ENCODE data around the gene GBP2.

GBP2 gene, protein sequence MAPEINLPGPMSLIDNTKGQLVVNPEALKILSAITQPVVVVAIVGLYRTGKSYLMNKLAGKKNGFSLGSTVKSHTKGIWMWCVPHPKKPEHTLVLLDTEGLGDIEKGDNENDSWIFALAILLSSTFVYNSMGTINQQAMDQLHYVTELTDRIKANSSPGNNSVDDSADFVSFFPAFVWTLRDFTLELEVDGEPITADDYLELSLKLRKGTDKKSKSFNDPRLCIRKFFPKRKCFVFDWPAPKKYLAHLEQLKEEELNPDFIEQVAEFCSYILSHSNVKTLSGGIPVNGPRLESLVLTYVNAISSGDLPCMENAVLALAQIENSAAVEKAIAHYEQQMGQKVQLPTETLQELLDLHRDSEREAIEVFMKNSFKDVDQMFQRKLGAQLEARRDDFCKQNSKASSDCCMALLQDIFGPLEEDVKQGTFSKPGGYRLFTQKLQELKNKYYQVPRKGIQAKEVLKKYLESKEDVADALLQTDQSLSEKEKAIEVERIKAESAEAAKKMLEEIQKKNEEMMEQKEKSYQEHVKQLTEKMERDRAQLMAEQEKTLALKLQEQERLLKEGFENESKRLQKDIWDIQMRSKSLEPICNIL

DNA sequence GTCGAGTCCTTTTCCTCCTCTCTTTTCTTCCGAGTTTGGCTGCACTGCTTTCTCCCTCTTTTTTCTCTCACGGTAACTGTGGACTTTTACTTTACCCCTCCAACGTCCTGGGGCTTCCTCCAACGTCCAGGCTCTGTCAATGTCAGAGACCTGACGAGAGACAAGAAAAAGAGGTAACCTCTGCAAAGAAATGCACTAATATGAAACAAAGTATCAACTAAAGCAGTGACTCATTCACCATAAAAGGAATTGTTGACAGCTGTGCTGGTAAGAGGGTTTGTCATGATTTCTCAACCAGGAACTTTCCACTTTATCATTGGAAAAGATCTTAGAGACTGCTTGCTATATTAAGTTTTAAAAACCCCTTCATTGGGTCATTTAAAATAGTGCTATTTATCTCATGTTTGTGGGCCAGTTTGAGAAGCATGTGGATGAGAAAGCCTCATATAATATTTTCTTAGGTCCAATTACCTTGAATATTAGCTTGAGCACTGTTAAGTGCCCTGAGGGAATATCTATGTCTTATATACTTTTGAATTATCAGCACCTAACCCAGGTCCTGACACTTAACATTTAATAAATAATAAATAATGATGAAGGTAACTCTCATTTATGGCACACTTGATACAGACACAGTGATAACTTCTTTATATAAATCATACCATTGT is at the start of gene GBP2:
Gene GBP2 (minus strand): TSS at position 202 of the 668 bp plus-strand sequence. CDS start 4,148 bp downstream, outside the sequence.
- peak; percentile 91 for ATAC-seq
- TF ChIP-seq, protein P1, sequence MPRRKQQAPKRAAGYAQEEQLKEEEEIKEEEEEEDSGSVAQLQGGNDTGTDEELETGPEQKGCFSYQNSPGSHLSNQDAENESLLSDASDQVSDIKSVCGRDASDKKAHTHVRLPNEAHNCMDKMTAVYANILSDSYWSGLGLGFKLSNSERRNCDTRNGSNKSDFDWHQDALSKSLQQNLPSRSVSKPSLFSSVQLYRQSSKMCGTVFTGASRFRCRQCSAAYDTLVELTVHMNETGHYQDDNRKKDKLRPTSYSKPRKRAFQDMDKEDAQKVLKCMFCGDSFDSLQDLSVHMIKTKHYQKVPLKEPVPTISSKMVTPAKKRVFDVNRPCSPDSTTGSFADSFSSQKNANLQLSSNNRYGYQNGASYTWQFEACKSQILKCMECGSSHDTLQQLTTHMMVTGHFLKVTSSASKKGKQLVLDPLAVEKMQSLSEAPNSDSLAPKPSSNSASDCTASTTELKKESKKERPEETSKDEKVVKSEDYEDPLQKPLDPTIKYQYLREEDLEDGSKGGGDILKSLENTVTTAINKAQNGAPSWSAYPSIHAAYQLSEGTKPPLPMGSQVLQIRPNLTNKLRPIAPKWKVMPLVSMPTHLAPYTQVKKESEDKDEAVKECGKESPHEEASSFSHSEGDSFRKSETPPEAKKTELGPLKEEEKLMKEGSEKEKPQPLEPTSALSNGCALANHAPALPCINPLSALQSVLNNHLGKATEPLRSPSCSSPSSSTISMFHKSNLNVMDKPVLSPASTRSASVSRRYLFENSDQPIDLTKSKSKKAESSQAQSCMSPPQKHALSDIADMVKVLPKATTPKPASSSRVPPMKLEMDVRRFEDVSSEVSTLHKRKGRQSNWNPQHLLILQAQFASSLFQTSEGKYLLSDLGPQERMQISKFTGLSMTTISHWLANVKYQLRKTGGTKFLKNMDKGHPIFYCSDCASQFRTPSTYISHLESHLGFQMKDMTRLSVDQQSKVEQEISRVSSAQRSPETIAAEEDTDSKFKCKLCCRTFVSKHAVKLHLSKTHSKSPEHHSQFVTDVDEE (CRISPR knock-in tag; IDR thresholded peaks at IDR 0.05) = no peak
- TF ChIP-seq ZNF8 (CRISPR knock-in tag; IDR thresholded peaks at IDR 0.05) = no peak
- no peak for TF ChIP-seq TCF4 (CRISPR knock-in tag; IDR thresholded peaks at IDR 0.05; ENCODE audit: borderline replicate concordance)
- TF ChIP-seq ESRRG (CRISPR knock-in tag; IDR thresholded peaks at IDR 0.05) = no peak
- TF ChIP-seq ZFP30 (CRISPR knock-in tag; IDR thresholded peaks at IDR 0.05) = peak; percentile 67
- no peak for TF ChIP-seq TOX (CRISPR knock-in tag; IDR thresholded peaks at IDR 0.05; ENCODE audit: borderline replicate concordance)
- TF ChIP-seq ISL1 (CRISPR knock-in tag; IDR thresholded peaks at IDR 0.05) = peak; percentile 63
- TF ChIP-seq, protein P2, sequence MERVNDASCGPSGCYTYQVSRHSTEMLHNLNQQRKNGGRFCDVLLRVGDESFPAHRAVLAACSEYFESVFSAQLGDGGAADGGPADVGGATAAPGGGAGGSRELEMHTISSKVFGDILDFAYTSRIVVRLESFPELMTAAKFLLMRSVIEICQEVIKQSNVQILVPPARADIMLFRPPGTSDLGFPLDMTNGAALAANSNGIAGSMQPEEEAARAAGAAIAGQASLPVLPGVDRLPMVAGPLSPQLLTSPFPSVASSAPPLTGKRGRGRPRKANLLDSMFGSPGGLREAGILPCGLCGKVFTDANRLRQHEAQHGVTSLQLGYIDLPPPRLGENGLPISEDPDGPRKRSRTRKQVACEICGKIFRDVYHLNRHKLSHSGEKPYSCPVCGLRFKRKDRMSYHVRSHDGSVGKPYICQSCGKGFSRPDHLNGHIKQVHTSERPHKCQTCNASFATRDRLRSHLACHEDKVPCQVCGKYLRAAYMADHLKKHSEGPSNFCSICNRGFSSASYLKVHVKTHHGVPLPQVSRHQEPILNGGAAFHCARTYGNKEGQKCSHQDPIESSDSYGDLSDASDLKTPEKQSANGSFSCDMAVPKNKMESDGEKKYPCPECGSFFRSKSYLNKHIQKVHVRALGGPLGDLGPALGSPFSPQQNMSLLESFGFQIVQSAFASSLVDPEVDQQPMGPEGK (CRISPR knock-in tag; IDR thresholded peaks at IDR 0.05; ENCODE audit: borderline replicate concordance) = no peak
- TF ChIP-seq CSDC2 (CRISPR knock-in tag; IDR thresholded peaks at IDR 0.05) = no peak
- no peak for TF ChIP-seq ZNF565 (CRISPR knock-in tag; conservative IDR thresholded peaks at IDR 0.05; ENCODE audit: low read depth)
- TF ChIP-seq SNAI2 (CRISPR knock-in tag; IDR thresholded peaks at IDR 0.05) = no peak

DNA sequence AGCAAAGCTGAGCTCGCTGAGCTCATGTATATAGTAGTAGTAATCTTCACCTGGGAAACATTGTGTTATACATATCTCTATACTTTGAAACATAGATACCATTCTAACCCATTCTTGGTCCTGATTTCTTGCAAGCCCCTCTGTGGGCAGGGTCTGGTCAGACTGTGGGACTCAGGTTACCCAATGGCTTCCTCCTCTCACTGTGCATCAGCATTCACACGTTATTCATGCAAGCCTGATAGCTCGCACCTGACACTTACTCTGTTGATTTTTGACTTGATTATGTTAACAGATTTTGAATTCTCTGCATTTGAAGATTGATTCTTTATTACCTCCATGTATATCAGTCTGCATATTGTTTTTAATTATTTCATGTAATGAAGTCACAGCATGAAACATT is 48.6 kb upstream of the GBP2 start:
- TF ChIP-seq, protein P3, sequence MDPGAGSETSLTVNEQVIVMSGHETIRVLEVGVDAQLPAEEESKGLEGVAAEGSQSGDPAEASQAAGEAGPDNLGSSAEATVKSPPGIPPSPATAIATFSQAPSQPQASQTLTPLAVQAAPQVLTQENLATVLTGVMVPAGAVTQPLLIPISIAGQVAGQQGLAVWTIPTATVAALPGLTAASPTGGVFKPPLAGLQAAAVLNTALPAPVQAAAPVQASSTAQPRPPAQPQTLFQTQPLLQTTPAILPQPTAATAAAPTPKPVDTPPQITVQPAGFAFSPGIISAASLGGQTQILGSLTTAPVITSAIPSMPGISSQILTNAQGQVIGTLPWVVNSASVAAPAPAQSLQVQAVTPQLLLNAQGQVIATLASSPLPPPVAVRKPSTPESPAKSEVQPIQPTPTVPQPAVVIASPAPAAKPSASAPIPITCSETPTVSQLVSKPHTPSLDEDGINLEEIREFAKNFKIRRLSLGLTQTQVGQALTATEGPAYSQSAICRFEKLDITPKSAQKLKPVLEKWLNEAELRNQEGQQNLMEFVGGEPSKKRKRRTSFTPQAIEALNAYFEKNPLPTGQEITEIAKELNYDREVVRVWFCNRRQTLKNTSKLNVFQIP (CRISPR knock-in tag; IDR thresholded peaks at IDR 0.05; ENCODE audit: borderline replicate concordance, low read depth) = no peak
- no peak for TF ChIP-seq ZFP3 (CRISPR knock-in tag; IDR thresholded peaks at IDR 0.05)

DNA sequence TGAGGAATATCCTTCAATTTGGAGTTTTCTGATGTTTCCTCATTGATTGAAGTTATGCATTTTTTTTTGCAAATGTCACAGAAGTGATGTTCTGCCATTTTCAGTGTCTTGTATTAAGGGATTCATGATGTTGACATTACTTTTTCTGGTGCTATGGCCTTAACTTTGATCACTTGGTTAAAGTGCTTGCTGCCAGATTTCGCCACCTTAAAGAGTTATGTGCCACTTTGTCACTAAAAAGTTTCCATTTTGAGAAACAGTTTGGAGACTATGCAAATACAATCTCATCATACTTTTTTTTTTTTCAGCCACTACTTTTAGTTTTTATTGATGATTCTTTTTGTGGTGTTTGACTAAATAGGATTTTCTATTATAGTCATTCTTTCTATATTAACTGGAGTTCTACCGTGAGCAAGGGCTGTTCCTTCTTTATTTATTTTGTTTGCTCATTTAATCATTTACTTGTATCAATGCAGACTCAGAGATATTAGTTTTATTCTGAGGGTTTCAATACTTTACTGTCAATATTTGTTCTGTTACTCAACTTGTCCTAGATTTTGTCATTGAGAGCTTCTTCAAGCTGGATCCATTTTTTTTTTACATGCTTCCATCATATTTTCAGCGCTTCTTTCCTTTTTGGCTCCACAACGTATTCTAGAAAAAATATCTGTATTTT is 46.7 kb upstream of the GBP2 start:
- ATAC-seq = no peak
- TF ChIP-seq TCF4 (CRISPR knock-in tag; IDR thresholded peaks at IDR 0.05; ENCODE audit: borderline replicate concordance) = no peak
- TF ChIP-seq ZC3H10 (CRISPR knock-in tag; IDR thresholded peaks at IDR 0.05) = no peak
- no peak for TF ChIP-seq PPARA (CRISPR knock-in tag; IDR thresholded peaks at IDR 0.05; ENCODE audit: borderline replicate concordance)
- no peak for TF ChIP-seq ZFP3 (CRISPR knock-in tag; IDR thresholded peaks at IDR 0.05)
- TF ChIP-seq ZNF8 (CRISPR knock-in tag; IDR thresholded peaks at IDR 0.05) = no peak
- TF ChIP-seq GLIS3 (CRISPR knock-in tag; IDR thresholded peaks at IDR 0.05) = no peak
- no peak for TF ChIP-seq TOX (CRISPR knock-in tag; IDR thresholded peaks at IDR 0.05; ENCODE audit: borderline replicate concordance)
- TF ChIP-seq, protein P1 (CRISPR knock-in tag; IDR thresholded peaks at IDR 0.05) = no peak
- TF ChIP-seq CSDC2 (CRISPR knock-in tag; IDR thresholded peaks at IDR 0.05) = no peak
- no peak for TF ChIP-seq RARB (CRISPR knock-in tag; IDR thresholded peaks at IDR 0.05)
- no peak for TF ChIP-seq BACH2 (CRISPR knock-in tag; IDR thresholded peaks at IDR 0.05; ENCODE audit: borderline replicate concordance)
- TF ChIP-seq, protein P3 (CRISPR knock-in tag; IDR thresholded peaks at IDR 0.05; ENCODE audit: borderline replicate concordance, low read depth) = no peak
- no peak for TF ChIP-seq SNAI2 (CRISPR knock-in tag; IDR thresholded peaks at IDR 0.05)
- TF ChIP-seq, protein P2 (CRISPR knock-in tag; IDR thresholded peaks at IDR 0.05; ENCODE audit: borderline replicate concordance) = no peak
- no peak for TF ChIP-seq ISL1 (CRISPR knock-in tag; IDR thresholded peaks at IDR 0.05)
- no peak for TF ChIP-seq OSR1 (CRISPR knock-in tag; IDR thresholded peaks at IDR 0.05)

More for the DNA sequence above, 48.6 kb upstream of the GBP2 start:
- no peak for ATAC-seq

All from SK-N-SH treated with all-trans-retinoic acid at 6 μM for 48 hours (cell line).